Measurements from ENCODE around the gene ITSN1.
"Not testable (repeated sequence)": the region's sequence is repeated elsewhere in the genome, so short reads cannot be mapped to it uniquely, and the experiment has no call there.

Gene ITSN1

DNA sequence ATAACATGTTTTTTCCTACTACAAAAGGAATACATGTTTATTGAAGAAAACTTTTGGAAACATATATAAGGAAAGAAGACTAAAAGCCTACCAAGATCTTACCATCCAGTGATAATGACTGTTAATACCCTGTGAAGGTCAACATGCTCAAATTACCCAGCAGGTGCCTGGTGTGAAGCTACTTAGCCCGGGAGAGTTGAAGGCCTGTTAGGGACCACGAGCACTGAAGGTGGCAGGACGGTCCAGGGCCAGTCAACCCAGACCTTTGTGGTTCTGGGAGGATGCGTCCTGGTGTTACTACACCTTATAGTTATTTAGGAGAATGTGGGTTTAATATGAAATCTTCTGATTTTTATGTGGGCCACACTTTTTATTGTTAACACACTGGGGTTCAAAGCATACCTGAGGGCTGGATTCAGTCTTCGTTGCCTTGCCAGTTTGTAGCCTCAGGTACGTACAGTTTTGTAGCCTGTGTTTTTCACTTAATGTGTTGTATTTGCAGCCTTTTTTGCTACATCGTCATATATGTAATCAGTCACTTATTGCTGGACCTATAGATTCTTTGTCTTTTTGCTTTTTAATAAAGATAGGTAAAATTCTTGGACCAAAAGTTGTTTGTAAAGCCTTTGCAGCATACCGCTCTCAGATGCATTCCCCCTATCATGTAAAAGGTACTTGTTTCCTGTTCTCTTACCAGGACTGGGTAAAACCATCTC lies 9.8 kb downstream of the ITSN1 start:
- DNase-seq: no peak

DNA sequence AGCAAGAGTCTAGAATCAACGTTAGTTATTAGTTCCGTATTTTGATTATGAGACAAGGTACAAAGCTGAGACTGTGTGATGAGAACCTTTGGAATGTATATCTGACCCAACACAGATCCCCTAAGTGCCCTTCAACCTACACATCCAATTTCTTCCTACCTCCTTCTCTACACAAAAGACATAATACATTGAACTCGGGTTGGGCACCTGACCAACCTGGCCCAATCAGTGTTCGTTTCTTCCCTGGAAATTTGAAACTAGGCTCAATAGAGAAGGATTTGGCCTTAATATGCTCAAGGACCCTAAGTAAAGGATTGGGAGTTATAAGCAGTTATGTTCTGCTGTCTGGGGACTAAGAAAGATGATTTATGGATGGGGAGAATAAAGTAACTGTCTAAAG lies 12.1 kb downstream of the ITSN1 start:
- DNase-seq: no peak

DNA sequence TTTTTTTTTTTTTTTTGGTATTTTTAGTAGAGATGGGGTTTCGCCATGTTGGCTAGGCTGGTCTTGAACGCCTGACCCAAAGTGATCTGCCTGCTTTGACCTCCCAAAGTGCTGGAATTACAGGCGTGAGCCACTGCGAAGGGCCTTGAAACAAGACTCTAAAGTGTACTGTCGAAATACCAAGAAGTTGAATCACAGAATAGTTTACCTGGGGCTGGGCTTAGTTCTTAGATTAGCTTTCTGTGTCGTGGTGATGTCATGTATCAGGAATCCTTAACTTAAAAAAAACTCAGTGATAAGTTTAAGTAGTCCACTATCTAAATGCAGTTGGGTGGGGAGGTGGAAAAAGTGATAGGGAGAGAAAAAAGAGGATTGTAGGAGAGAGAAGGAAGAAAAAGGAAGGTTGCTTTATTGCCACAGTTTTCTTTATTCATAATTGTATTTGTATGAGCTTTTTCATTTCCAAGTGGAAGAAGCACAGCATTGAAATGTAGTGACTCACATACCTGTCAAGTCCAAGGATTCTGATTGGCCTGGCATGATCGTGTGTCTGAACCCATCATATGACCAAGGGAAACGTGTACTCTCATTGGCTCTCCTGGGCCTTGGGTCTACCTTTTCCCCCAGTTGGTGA lies 13.4 kb downstream of the ITSN1 start:
- no peak for DNase-seq

DNA sequence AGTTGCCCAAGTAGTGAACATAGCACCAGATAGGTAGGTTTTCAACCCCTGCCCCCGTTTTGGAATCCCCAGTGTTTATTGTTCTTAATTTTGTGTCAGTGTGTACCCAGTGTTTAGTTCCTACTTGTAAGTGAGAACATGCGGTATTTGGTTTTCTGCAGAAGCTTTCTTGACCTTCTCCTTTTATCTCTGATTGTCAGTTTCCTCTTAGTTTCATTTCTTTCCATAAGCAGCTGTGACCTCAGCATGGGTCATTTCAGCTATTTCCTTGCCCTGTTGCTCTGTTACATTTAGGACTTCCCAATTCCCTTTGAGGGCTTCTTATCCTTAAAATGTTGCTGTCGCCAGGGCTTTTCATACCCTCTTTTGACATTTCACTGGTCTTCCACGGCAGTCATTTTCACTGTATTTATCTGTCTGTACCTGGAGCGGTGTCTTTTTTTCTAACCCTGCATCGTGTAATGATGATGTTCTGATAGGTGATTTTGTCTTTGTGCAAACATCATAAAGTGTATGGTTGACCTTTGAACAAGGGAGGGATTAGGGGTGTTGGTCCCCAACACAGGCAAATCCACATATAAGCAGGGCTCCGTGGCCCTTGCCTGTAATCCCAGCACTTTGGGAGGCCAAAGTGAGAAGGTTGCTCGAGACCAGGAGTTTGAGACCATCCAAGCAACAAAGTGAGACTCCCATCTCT lies 15.0 kb downstream of the ITSN1 start:
- DNase-seq: peak; percentile 70

DNA sequence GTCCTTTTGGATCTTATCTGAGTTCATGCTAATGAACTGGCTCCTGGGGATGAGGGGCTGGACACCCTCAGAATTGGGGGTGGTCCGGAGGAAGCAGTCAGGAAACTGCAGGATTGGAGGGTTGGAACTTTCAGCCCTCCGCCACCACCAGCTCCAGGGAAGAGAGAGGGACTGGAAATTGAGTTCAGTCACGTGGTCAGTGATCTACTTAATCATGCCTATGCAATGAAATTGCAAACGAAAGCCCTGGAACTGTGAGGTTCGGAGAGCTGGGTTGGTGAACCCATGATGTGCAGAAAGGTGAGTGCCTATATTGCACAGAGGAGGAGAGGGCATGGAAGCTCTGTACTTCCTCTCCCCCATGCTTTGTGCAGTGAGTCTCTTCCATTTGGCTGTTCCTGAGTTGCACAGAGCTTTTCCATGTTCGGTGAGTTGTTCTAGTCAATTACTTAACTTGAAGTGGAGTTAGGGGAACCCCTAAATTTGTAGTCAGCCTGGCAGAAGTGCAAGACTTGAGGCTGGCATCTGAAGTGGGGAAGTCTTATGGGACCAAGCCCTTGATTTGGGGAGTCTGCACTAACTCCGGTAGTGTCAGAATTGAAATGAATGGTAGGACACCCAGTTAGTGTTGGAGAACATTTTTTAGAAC lies 16.7 kb downstream of the ITSN1 start:
- DNase-seq: no peak

DNA sequence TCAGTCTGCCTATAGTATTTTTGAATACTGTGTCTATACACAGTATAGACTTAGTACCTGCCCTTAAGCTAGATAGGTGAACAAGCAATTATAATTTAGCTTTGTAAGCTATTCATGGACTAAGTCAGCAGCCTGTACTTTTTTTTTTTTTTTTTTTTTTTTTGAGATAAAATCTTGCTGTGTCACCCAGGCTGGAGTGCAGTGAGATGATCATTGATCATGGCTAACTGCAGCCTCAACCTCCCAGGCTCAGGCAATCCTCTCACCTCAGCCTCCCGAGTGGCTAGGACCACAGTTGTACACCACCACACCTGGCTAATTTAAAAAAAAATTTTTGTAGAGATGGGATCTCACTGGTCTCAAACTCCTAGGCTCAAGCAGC lies 17.3 kb downstream of the ITSN1 start:
- DNase-seq: no peak

DNA sequence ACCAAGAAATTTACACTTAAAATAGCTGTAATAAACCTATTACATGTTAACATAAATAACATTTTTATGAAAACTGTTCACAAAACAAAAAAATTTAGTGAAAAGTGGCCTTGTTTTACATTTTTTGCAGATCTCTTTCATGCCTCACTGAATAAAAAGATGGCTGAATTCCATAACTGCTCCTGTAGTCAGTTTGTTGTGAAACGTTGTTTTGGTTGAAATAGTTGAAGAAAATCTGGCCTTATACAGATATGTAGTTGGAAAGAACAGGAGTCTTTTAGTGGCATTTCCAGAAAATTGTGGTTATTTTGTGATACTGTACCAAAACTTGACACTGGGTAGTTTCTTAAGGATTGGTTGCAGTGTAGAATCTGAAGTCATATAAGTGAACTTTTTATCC lies 18.1 kb downstream of the ITSN1 start:
- DNase-seq: peak; percentile 18

DNA sequence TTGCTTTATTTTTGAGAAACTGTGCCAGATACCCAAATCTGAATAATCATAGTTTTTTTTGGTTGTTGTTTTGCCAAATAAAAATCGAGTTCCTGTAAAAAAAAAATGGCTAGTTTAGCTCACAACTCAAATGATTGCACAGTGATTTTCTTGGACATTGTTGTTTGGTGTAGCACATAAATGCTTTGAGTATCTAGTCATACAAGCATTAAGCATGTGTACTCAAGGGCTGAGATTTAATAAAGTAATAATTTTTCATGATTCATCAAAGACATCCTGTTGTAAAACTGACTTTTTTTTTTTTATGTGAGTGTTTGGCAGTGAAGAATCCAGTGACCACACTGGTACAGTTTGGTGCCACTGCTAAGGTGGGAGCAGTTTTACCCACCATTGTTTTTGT lies 18.8 kb downstream of the ITSN1 start:
- no peak for DNase-seq

DNA sequence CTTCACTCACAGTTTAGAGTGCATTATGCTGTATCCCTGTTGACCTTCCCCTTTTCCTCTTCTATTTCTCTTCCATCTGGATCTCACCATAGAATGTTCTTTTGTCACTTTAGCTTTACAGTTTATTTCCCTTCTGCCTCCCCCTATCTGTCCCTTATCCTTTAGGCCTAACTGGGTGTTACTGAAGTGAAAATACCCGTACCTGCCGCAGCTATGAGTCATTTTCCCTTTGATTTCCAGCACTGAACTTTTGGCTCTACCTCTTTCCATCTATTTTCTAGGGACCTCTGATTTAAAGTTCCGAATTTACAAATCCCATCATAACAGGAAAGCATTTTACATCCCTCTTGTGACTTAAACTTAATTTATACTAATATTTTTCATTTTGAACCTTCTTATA lies 19.7 kb downstream of the ITSN1 start:
- DNase-seq: no peak

DNA sequence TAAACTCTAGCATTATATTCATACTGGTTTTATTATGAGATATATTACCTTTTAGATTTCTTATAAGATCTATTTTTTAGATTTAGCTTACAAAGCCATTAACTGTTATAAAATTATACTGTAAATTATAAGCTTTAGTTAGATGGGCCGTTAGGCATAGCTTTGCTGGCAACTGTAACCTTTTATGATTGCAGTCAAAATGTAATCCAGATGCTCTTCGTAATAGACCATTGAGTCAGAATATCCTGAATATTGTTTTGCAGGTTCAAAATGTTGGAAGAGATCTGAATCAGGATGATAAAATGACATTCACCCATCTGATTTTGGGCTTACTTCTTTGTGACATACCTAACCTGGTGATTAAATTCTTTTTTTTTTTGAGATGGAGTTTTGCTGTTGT lies 20.9 kb downstream of the ITSN1 start:
- DNase-seq: no peak

DNA sequence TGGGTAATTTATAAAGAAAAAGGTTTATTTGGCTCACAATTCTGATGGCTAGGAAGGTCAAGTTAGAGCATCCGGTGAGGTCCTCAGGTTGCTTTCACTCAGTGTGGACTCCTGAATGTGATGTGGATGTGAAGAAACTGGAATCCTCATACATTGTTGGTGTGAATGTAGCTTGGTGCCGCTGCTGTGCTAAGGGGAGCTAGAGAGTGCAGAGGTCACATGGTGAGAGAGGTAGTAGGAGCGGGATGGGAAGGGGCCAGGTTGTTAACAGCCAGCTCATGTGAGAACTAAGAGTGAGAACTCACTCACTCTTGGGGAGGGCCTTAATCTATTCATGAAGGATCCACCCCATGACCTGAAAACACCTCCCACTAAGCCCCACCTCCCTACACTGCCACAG lies 21.8 kb downstream of the ITSN1 start:
- no peak for DNase-seq

DNA sequence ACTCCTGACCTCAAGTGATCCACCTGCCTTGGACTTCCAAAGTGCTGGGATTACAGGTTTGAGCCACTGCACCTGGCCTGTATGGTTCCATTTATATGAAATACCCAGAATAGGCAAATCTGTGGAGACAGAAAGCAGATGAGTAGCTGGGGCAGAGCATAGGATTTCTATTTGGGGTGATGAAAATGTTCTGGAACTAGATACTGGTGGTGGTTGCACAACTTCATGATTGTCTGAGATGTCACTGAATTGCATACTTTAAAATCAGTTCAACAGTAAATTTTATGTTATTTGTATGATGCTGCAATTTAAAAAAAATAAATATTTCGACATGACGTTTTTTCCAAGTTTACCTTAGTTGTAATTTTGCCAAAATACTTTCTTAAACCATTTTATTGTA lies 23.9 kb downstream of the ITSN1 start:
- DNase-seq: no peak

DNA sequence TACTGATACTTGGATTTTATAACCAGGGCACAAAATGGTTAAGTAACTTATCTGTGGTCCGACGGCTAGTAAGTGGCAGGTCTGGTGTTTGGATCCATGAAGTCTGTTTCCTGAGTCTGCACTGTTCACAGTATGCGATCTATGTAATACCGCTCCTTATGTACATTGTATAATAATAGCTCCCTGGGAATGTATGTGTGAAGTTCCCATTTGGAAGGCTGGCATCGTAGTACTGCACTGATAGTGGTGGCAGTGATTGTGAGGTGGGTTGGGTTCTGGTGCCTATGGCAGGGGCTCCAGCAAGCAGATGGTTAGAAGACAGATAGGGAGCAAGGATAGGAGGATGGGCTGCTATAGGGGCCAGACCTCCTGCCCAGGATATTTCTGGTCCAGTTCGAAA lies 25.3 kb downstream of the ITSN1 start:
- no peak for DNase-seq

DNA sequence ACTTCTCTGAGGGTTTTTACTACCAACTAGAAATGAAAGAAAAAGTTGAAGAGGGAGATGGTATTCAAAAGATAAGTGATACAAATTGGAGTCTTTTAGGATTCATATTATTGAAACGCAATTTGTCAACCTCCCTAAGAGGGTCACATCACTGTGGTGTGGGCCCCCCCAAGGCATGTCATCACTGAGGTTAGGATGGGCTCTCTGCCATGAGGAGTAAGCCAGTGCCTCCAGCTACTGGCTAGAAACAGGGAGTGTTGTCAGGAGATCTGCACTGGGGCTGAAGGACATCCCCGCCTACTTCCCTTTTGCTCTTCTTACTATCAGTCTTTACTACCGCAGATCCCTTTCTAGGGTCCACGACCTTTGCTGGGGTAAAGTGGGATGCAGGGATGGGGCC lies 25.9 kb downstream of the ITSN1 start:
- no peak for DNase-seq

DNA sequence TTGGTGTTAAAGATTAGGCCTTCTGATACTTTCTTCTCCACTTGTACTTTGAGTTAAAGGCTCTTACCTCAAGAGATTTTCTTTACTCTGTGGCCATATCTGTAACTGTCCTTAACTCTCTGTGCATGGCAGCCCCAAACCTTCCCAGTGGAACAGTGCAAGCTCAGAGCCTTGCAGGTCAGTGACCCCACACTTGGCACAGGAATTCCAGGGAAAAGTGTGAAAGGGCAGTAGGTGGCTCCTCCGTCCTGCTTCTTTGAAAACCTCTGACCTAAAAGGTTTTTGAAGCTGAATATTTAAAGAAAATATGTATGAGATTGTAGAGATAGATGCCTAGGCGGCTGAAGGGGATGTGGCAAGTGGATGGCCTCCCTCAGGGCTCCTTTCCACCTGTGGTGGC lies 26.3 kb downstream of the ITSN1 start:
- no peak for DNase-seq

DNA sequence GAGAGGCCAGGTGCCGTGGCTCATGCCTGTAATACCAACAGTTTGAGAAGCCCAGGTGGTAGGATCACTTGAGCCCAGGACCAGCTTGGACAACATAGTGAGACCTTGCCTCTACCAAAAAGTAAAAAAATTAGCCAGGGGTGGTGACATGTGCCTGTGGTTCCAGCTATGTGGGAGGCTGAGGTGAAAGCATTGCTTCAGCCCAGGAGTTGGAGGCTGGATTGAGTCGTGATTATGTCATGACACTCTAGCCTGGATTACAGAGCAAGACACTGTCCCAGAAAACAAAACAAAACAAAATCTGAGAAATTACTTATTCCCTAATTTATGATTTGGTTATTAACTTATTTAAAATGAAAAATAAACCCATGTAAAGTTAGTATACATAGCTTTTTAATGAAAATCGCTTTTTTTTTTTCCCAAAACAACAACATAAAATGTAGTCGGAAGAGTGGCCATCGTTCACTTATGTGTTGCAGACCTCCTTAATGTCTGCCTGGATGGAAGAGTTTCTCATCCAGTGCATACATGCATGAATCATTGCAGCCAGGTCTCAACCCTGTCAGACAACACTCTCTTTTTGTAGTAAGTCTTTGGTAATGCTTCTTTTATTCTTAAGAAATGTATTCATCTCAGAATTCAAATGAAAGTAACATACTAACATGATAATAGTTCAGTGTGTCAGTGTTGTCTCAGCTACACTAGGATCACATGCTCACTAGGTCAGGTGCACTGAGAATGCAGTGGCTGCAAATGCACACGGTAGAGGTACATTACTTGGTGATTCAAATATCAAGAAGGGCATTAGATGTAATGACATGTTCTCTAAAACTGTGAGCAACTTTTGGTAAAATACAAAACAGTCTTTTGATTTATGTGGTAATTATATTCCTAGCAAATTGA lies 28.0 kb downstream of the ITSN1 start:
- DNase-seq: no peak

DNA sequence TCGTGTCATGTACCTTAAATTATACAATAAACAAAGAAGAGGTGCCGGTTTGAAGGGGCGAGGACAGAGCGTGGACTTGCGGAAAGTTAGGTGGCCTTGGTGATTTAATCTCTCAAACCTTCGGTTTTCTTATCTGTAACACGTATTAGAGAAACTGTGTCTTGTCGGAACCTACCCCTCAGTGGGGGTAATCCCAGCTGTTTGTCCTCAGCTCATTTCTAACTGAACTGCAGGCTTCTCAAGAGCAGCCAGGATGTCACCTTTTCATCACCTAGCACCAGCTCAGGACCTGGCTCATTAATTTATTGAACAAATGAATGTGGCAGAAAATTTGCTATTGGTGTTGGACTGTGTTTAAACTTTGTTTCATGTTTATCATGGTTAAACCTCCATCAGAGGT lies 31.2 kb downstream of the ITSN1 start:
- DNase-seq: no peak

DNA sequence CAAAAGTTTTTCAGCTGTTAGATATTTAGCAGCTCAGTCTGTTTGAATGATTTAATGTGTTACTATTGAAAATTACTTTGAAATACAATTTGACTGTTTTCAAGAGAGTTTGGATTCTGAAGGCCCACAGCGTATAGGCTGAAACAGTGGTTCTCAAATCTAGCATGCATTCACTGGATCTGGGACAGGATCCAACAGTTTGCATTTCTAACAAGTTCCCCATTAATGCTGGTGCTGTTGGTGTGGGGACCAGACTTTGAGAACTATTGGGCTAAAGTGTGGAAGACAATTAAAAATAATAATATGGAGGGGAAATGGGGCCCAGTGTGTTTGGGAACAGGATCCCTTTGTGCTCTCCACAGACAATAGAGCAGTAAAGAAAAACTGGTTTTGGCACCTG lies 31.9 kb downstream of the ITSN1 start:
- no peak for DNase-seq

DNA sequence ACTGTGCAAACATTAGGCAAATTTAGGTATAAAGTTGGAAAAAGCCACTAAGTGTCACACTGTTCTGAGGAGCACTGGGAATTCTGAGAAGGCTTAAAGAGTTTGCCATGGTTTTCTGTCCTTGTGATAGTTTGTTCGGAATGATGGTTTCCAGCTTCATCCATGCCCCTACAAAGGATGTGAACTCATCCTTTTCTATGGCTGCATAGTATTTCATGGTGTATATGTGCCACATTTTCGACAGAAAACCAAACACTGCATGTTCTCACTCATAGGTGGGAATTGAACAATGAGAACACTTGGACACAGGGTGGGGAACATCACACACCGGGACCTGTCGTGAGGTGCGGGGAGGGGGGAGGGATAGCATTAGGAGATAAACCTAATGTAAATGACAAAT lies 34.4 kb downstream of the ITSN1 start:
- DNase-seq: not testable (repeated sequence)

DNA sequence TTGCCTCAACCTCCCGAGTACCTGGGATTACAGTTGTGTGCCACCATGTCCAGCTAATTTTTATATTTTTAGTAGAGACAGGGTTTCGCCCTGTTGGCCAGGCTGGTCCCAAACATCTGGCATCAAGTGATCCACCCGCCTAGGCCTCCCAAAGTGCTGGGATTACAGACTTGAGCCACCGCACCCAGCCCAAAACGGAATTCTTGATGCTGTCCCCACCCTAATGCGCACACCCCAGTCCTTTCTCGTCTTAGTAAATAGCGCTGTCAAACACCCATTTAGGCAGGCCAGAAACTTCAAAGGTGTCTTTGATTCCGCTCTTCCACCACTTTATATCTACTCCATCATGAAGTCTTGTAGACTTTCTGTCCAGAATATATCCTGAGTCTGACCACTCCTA lies 35.1 kb downstream of the ITSN1 start:
- no peak for DNase-seq

DNA sequence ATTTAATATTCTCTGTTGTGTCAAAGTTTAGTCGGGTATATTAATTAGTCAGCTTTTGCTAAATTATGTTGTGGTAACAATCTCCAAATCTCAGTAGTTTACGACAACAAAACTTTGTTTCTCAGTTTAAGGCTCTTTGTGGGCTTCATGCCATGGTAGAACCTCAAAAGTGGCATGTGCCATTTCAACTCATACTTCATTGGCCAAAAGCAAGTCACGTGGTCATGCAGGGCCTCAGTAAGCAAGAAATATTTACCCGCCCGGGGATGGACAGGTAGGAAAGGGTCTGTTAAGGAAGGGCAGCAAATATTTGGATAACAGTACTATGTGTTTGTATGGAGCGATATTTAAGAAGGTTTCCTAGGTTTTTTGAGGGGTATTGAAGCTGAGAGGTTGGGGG lies 38.6 kb downstream of the ITSN1 start:
- DNase-seq: no peak

DNA sequence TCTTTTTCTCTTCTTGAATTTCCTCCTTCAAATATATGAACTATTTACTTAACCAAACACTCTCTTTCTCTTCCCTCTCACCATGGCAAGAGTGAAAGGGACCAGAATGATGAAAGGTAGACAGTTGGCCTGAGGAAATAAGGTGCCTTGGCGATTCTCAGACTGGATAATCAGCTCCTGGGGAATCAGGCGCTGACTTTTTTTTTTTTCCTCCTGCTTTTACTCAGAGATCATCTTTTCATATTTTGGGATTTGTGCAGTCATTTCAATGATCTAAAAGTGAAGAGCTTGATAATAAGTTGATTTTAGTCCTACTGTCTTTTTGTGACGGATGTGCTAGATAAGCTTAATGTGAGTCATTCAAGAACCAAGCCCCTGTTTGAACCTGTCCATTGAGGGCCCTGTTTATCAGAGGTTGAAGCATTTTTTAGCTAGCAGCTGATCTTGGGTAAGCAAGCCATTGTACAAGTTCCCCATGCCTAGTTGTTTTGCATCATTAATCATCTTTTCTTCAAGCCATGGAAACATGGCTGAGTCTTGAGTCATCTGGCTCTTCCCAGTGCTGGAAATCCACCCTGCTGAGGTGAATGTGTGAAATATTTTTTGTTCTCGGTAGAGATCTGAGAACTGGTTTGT lies 40.8 kb downstream of the ITSN1 start:
- DNase-seq: no peak

Data from GF-D8 (cell line).